Measurements from ENCODE around the gene RALA.

RALA gene

GRCh38 chr7:39603924-39604323 lies 19.4 kb upstream of the RALA start:
- H3K36me3 Mint-ChIP-seq (ENCODE audit: low read depth): no peaks in the 10 kb centered on the region
- intact Hi-C loops (cut with micrococcal nuclease): no loop called here
- no peak overlapping the region for H3K4me3 Mint-ChIP-seq
- H3K9me3 Mint-ChIP-seq: no peaks in the 10 kb centered on the region
- peaks cover 14% of the 10 kb centered on the region for H3K4me1 Mint-ChIP-seq (ENCODE audit: low read depth)
- no peak overlapping the region for H3K27ac Mint-ChIP-seq
- peaks cover 5% of the 10 kb centered on the region for H3K27me3 Mint-ChIP-seq

- H3K36me3 Mint-ChIP-seq (ENCODE audit: low read depth): no peaks in the 10 kb centered on the region
- H3K27me3 Mint-ChIP-seq: peaks cover 6% of the 10 kb centered on the region
- no peak overlapping the region for H3K27ac Mint-ChIP-seq
- intact Hi-C loops (cut with micrococcal nuclease): no loop called here
- no peak overlapping the region for H3K4me3 Mint-ChIP-seq
- H3K4me1 Mint-ChIP-seq (ENCODE audit: low read depth): peaks cover 25% of the 10 kb centered on the region
- no peaks in the 10 kb centered on the region for H3K9me3 Mint-ChIP-seq
These were observed 18.3 kb upstream of the RALA start for GRCh38 chr7:39605087-39605486.

GRCh38 chr7:39606352-39606751 lies 17.0 kb upstream of the RALA start:
- Mint-ChIP-seq H3K9me3 (no peaks in the 10 kb centered on the region), H3K4me1 (ENCODE audit: low read depth) (peaks cover 26% of the 10 kb centered on the region), H3K27me3 (peaks cover 12% of the 10 kb centered on the region), H3K4me3 (no peak overlapping the region), H3K36me3 (ENCODE audit: low read depth) (no peaks in the 10 kb centered on the region), H3K27ac (no peak overlapping the region)
- intact Hi-C loops (cut with micrococcal nuclease): no loop called here

DNA sequence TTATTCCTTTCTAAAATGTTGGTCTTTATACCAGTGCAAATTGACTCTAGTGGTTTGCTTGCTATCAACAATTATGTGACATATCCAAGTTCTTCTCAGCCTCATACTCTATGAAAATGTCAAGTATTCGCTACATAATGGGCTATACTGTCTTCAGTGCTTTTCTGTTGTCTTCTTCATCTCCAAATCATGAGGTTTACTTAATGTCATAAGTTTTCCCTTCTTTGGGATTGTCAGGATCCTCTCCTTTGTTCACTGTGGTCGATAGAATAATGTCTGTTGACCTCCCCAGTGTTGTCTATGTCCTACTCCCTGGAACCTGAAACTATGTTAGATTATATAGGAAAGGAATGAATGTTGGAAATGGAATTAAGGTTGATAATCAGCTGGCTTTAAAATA lies 16.4 kb upstream of the RALA start:
- peaks cover 26% of the 10 kb centered on the region for H3K4me1 Mint-ChIP-seq (ENCODE audit: low read depth)
- no peak overlapping the region for H3K27ac Mint-ChIP-seq
- H3K4me3 Mint-ChIP-seq: no peak overlapping the region
- H3K27me3 Mint-ChIP-seq: peaks cover 12% of the 10 kb centered on the region
- intact Hi-C loops (cut with micrococcal nuclease): no loop called here
- no peaks in the 10 kb centered on the region for H3K36me3 Mint-ChIP-seq (ENCODE audit: low read depth)
- no peaks in the 10 kb centered on the region for H3K9me3 Mint-ChIP-seq

GRCh38 chr7:39607865-39608264 lies 15.5 kb upstream of the RALA start:
- intact Hi-C loops (cut with micrococcal nuclease): no loop called here
- H3K36me3 Mint-ChIP-seq (ENCODE audit: low read depth): no peaks in the 10 kb centered on the region
- H3K4me3 Mint-ChIP-seq: no peak overlapping the region
- no peak overlapping the region for H3K27ac Mint-ChIP-seq
- peaks cover 12% of the 10 kb centered on the region for H3K27me3 Mint-ChIP-seq
- peaks cover 26% of the 10 kb centered on the region for H3K4me1 Mint-ChIP-seq (ENCODE audit: low read depth)
- no peaks in the 10 kb centered on the region for H3K9me3 Mint-ChIP-seq

DNA sequence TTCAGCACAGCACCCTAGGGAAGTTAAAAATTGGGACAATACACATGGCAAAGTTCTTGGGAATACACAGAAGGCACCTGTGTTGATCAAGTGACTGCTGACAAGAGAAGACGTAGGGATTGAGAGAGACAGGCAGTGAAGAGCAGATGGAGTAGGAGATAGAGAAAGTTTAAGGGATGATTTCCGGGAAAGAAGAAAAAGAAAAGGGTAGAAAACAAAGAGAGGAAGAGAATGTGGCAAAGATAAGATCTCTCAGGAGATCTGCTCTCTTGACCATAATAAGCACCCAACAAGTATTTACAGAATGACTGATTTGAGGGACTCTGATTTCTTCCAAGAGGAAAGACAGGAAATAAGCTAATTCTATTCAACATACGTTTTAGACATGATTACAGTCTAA lies 15.1 kb upstream of the RALA start:
- intact Hi-C loops (cut with micrococcal nuclease): no loop called here
- H3K27ac Mint-ChIP-seq: no peak overlapping the region
- peaks cover 26% of the 10 kb centered on the region for H3K4me1 Mint-ChIP-seq (ENCODE audit: low read depth)
- H3K4me3 Mint-ChIP-seq: no peak overlapping the region
- peaks cover 12% of the 10 kb centered on the region for H3K27me3 Mint-ChIP-seq
- H3K9me3 Mint-ChIP-seq: no peaks in the 10 kb centered on the region
- H3K36me3 Mint-ChIP-seq (ENCODE audit: low read depth): no peaks in the 10 kb centered on the region

GRCh38 chr7:39609113-39609934 lies 14.0 kb upstream of the RALA start:
- Mint-ChIP-seq H3K4me3 (peak overlapping the region; percentile 66), H3K27ac (peak overlapping the region; percentile 77), H3K9me3 (no peaks in the 10 kb centered on the region), H3K36me3 (ENCODE audit: low read depth) (no peaks in the 10 kb centered on the region), H3K4me1 (ENCODE audit: low read depth) (peaks cover 20% of the 10 kb centered on the region), H3K27me3 (peaks cover 12% of the 10 kb centered on the region)
- intact Hi-C loops (cut with micrococcal nuclease): no loop called here

GRCh38 chr7:39609935-39610263 lies 13.5 kb upstream of the RALA start:
- Mint-ChIP-seq H3K9me3 (no peaks in the 10 kb centered on the region), H3K4me1 (ENCODE audit: low read depth) (peaks cover 20% of the 10 kb centered on the region), H3K36me3 (ENCODE audit: low read depth) (no peaks in the 10 kb centered on the region), H3K4me3 (peak overlapping the region; percentile 66), H3K27ac (peak overlapping the region; percentile 77), H3K27me3 (peaks cover 12% of the 10 kb centered on the region)
- intact Hi-C loops (cut with micrococcal nuclease): no loop called here

DNA sequence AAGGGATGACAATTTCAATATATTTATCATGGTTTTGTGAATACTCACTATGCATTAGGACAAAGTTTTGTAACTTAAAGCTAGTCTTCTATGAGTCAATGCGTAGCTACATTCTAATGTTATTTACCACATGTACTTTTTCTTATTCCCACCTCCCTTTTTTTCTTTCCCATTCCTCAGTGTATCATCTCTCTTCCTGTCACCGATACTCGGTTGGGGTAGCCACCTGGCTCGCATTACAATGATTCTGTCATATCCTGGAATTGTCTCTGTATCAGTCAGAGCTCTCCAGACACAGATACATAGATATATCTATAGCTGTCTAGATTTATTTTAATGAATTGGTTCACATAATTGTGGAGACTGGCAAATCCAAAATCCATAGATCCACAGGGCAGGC lies 9.8 kb upstream of the RALA start:
- intact Hi-C loops (cut with micrococcal nuclease): no loop called here
- Mint-ChIP-seq H3K4me3 (no peak overlapping the region), H3K9me3 (no peaks in the 10 kb centered on the region), H3K27me3 (peaks cover 12% of the 10 kb centered on the region), H3K4me1 (ENCODE audit: low read depth) (peaks cover 14% of the 10 kb centered on the region), H3K27ac (no peak overlapping the region), H3K36me3 (ENCODE audit: low read depth) (no peaks in the 10 kb centered on the region)

DNA sequence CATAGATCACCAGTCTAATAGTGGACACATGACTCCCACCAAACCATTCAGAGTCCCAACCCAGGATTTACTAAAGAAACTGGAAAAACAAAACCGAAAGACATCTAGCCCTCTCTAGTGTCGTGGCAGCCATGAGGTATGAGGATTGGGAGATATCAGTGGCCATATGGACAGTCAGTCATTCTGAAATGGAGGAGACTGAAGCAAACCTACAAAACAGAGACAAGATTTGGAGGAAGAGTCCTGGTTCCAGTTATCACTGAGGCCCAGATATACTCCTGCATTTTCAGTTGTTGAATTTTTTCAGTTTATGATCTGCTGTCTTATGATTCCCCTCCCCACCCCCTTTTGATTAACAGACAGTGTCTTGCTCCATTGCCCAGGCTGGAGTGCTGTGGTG lies 9.1 kb upstream of the RALA start:
- Mint-ChIP-seq H3K27me3 (peaks cover 12% of the 10 kb centered on the region), H3K4me1 (ENCODE audit: low read depth) (peaks cover 9% of the 10 kb centered on the region), H3K4me3 (no peak overlapping the region), H3K9me3 (no peaks in the 10 kb centered on the region), H3K27ac (no peak overlapping the region), H3K36me3 (ENCODE audit: low read depth) (no peaks in the 10 kb centered on the region)
- intact Hi-C loops (cut with micrococcal nuclease): no loop called here

- H3K27me3 Mint-ChIP-seq: peaks cover 10% of the 10 kb centered on the region
- intact Hi-C loops (cut with micrococcal nuclease): no loop called here
- no peaks in the 10 kb centered on the region for H3K9me3 Mint-ChIP-seq
- no peak overlapping the region for H3K27ac Mint-ChIP-seq
- no peak overlapping the region for H3K4me3 Mint-ChIP-seq
- no peaks in the 10 kb centered on the region for H3K4me1 Mint-ChIP-seq (ENCODE audit: low read depth)
- no peaks in the 10 kb centered on the region for H3K36me3 Mint-ChIP-seq (ENCODE audit: low read depth)
These were observed 7.9 kb upstream of the RALA start for GRCh38 chr7:39615350-39615975.

- peaks cover 5% of the 10 kb centered on the region for H3K27me3 Mint-ChIP-seq
- H3K4me1 Mint-ChIP-seq (ENCODE audit: low read depth): no peaks in the 10 kb centered on the region
- intact Hi-C loops (cut with micrococcal nuclease): no loop called here
- no peak overlapping the region for H3K4me3 Mint-ChIP-seq
- no peak overlapping the region for H3K27ac Mint-ChIP-seq
- no peaks in the 10 kb centered on the region for H3K36me3 Mint-ChIP-seq (ENCODE audit: low read depth)
- H3K9me3 Mint-ChIP-seq: no peaks in the 10 kb centered on the region
These were observed 7.2 kb upstream of the RALA start for GRCh38 chr7:39616138-39616537.

DNA sequence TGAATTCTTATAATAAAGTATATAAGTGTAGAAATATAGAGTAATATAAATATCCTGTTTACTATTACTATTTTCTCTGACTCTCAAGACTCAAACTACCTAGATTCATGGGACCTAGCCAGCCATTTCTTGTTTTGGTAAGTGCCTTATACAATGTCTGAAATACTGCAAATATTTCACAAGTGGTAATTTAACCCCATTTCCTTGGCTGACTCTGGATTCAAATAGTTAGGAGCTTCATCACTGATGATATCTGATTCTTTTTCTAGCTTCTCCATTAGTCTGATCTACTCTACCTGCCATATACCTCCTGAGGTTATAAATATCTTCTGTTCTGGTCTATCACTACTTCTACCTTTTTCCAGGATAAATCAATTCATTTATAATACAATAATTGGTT lies 6.4 kb upstream of the RALA start:
- intact Hi-C loops (cut with micrococcal nuclease): no loop called here
- H3K4me3 Mint-ChIP-seq: no peak overlapping the region
- no peaks in the 10 kb centered on the region for H3K36me3 Mint-ChIP-seq (ENCODE audit: low read depth)
- H3K27me3 Mint-ChIP-seq: peaks cover 5% of the 10 kb centered on the region
- H3K4me1 Mint-ChIP-seq (ENCODE audit: low read depth): peaks cover 4% of the 10 kb centered on the region
- H3K9me3 Mint-ChIP-seq: no peaks in the 10 kb centered on the region
- no peak overlapping the region for H3K27ac Mint-ChIP-seq

GRCh38 chr7:39618868-39619267 lies 4.5 kb upstream of the RALA start:
- Mint-ChIP-seq H3K27me3 (peaks cover 5% of the 10 kb centered on the region), H3K9me3 (no peaks in the 10 kb centered on the region), H3K4me3 (no peak overlapping the region), H3K4me1 (ENCODE audit: low read depth) (peaks cover 12% of the 10 kb centered on the region), H3K27ac (no peak overlapping the region), H3K36me3 (ENCODE audit: low read depth) (peaks cover 8% of the 10 kb centered on the region)
- intact Hi-C loops (cut with micrococcal nuclease): no loop called here

DNA sequence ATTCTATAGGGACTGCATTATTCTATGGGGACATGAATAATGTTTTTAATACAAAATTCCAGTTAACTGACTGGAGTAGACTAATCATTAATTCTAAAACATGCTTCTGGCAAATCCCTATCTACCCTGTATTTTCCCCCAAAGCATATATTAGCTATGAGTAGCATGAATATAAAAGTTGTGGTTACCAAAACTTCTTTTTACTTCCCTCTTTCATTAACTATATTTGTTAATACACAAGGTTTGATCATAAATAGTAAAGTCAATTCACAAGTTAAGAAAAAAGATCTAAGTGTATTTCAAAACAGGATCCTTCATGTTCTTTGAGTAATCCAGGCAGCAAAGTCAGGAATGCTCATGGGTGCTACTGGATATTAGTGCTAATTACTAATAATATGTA lies 2.9 kb upstream of the RALA start:
- Mint-ChIP-seq H3K9me3 (no peaks in the 10 kb centered on the region), H3K36me3 (ENCODE audit: low read depth) (peaks cover 13% of the 10 kb centered on the region), H3K4me3 (no peak overlapping the region), H3K27me3 (peaks cover 5% of the 10 kb centered on the region), H3K4me1 (ENCODE audit: low read depth) (peaks cover 22% of the 10 kb centered on the region), H3K27ac (no peak overlapping the region)
- intact Hi-C loops (cut with micrococcal nuclease): loop anchor here (10.0 kb wide), 2 partner anchors 74 to 514 kb away; partner anchors contain the start of genes MPLKIP and SUGCT

Measured in dendritic cell treated with granulocyte-macrophage colony-stimulating factor and Interleukin-4, amounts not matched to agents 40 ng/mL and 50 ng/mL, for 4 days (primary cell).